Upper lobe of left lung (tissue), 4 donors: ENCODE measurements around the gene PIK3CD.

Experiments used
- POLR2A ChIP-seq, 4 donors: fragments of 450-650 bp; IDR thresholded peaks; one replicate each; pipeline ENCODE4 v1.5.1; 2016 to 2017; ENCODE audit warnings: antibody characterized with exemption in 4 of 4, mild to moderate bottlenecking in 2 of 4
- POLR2AphosphoS5 ChIP-seq, 2 donors: sonication (generic); formaldehyde crosslinking; IDR thresholded peaks; one replicate each; pipeline ENCODE4 v1.5.1; 2017; ENCODE audit warnings: antibody characterized with exemption in 2 of 2
- TF ChIP-seq, protein P1 (sequence below), 6 experiments: fragments of 450-650 bp in 4 of 6; fragments of 200-600 bp in 2 of 6; sonication (generic) in 2 of 6; IDR thresholded peaks; one replicate each; pipeline ENCODE4 v1.5.1; 2016 to 2019; ENCODE audit warnings: antibody characterized with exemption in 6 of 6

DNA sequence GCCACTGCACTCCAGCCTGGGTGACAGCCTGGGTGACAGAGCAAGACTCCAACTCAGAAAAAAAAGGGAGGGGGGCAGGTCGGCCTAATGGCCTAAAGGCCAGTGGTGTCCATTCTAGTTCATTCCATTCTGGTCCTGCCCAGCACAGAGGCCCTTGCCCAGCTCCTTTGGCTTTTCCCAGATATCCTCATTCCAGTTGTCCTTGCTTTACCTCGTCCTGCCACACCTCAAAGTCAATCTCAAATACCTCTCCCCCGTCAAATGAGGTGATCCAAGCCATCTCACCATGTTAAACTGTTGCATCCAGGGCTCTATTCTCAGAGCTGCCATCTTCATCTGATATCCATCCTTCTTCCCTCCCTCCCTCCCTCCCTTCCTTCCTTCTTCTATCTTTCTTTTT lies 19.9 kb upstream of the PIK3CD start:
- TF ChIP-seq POLR2AphosphoS5 (IDR thresholded peaks at IDR 0.05) = no peak
- TF ChIP-seq, protein P1, sequence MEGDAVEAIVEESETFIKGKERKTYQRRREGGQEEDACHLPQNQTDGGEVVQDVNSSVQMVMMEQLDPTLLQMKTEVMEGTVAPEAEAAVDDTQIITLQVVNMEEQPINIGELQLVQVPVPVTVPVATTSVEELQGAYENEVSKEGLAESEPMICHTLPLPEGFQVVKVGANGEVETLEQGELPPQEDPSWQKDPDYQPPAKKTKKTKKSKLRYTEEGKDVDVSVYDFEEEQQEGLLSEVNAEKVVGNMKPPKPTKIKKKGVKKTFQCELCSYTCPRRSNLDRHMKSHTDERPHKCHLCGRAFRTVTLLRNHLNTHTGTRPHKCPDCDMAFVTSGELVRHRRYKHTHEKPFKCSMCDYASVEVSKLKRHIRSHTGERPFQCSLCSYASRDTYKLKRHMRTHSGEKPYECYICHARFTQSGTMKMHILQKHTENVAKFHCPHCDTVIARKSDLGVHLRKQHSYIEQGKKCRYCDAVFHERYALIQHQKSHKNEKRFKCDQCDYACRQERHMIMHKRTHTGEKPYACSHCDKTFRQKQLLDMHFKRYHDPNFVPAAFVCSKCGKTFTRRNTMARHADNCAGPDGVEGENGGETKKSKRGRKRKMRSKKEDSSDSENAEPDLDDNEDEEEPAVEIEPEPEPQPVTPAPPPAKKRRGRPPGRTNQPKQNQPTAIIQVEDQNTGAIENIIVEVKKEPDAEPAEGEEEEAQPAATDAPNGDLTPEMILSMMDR (IDR thresholded peaks at IDR 0.05) = no peak
- no peak for TF ChIP-seq POLR2A (IDR thresholded peaks at IDR 0.05)
